ENCODE data around the gene KRTCAP2.
"Not testable (repeated sequence)": the region's sequence is repeated elsewhere in the genome, so short reads cannot be mapped to it uniquely, and the experiment has no call there.

The KRTCAP2 gene

GRCh38 chr1:155200920-155201319 lies 27.8 kb upstream of the KRTCAP2 start:
- no peak for FAIRE-seq
- no peak for DNase-seq (ENCODE audit: insufficient read length, low spot score)

- FAIRE-seq (no peak), DNase-seq (ENCODE audit: insufficient read length, low spot score) (no peak)
Observed at GRCh38 chr1:155199792-155200191, 26.7 kb upstream of the KRTCAP2 start.

DNA sequence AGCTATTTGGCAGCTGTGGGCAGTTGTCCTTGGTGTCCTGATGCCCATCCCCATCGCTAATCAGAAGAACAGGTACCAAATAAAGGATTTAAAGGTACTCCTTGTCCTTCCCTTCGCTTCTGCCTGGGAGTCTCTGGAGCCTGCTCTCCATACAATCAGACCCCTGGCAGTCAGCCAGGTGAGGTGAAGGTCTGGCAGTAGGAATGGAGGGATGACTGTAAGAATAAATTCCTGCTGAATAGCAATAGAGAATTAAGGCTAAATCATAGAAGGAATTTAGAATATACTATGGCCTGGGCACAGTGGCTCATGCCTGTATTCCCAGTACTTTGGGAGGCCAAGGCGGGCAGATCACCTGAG lies 25.4 kb upstream of the KRTCAP2 start:
- no peak for DNase-seq (ENCODE audit: insufficient read length, low spot score)
- FAIRE-seq, result no peak

DNA sequence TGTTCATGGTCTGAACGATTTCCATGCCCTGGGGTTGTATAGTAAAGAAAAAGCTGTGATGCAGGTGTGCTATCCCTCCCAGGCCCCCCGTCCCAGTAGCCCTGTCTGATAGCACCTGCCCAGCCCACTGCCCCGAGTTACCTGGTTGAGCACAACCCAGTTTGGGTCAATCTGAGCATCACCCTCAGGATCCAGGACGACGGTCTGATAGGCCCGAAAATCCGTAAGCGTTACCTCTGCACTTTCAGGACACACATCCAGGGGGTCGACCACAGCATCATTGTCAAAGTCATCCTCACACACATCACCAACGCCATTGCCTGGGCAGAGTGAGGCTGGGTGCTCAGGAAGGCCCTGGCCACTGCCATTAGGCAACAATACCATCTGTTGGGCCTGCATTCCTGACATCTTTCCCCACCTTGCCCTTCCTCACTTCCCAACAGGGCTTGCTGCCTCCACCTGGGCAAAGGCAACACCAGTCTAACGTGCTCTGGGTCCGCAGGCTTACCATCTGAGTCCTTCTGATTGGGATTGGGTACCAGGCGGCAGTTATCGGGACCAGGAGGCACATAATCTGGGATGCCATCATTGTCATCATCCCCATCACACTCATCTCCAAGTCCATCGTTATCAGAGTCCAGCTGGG lies 24.9 kb upstream of the KRTCAP2 start:
- no peak for FAIRE-seq
- no peak for DNase-seq (ENCODE audit: insufficient read length, low spot score)

DNA sequence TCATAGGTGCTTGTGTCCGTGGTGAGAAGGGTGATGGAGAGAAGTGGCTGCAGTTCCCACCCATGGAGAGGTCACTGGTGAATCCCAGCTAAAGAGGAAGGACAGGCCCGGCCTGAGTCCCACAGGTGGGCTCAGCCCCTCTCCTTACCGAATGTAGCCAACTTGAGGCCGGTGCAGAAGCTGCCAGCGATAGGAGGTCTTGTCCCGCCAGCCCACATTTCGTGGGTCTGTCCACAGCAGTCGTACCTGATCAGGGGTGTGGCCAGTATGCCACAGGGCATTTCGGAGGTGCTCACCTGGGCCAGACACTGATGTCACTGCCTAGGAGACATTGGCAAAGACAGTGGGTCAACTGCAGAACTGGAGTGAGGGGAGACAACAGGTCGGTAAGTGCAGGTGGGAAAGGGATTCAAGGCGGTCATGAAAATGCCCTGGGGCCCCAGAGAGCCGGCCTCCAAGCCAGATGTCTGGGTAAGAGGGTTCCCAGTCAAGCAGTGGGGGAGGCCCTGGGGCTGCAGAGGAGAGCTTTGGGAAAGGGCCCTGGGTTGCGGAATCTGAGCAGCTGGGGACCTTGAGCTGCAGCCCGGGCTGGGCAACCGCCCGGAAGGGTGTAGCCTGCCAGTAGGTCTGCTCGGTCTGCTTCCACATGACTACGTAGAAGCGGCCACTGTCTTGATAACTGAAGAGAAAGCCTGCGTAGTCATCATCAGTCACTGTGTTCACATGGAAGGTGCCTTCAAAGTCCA lies 24.0 kb upstream of the KRTCAP2 start:
- no peak for DNase-seq (ENCODE audit: insufficient read length, low spot score)

GRCh38 chr1:155196103-155196892 lies 23.2 kb upstream of the KRTCAP2 start:
- FAIRE-seq (no peak), DNase-seq (ENCODE audit: insufficient read length, low spot score) (no peak)

More for the DNA sequence above, 24.0 kb upstream of the KRTCAP2 start:
- no peak for FAIRE-seq

- FAIRE-seq, result no peak
- no peak for DNase-seq (ENCODE audit: insufficient read length, low spot score)
Observed at GRCh38 chr1:155195201-155196102, 22.3 kb upstream of the KRTCAP2 start.

GRCh38 chr1:155193991-155194240 lies 20.8 kb upstream of the KRTCAP2 start:
- not testable (repeated sequence) for DNase-seq (ENCODE audit: insufficient read length, low spot score); FAIRE-seq

- FAIRE-seq, result peak; percentile 90
- peak; percentile 96 for DNase-seq (ENCODE audit: insufficient read length, low spot score)
Observed at GRCh38 chr1:155193275-155193990, 20.3 kb upstream of the KRTCAP2 start.

DNA sequence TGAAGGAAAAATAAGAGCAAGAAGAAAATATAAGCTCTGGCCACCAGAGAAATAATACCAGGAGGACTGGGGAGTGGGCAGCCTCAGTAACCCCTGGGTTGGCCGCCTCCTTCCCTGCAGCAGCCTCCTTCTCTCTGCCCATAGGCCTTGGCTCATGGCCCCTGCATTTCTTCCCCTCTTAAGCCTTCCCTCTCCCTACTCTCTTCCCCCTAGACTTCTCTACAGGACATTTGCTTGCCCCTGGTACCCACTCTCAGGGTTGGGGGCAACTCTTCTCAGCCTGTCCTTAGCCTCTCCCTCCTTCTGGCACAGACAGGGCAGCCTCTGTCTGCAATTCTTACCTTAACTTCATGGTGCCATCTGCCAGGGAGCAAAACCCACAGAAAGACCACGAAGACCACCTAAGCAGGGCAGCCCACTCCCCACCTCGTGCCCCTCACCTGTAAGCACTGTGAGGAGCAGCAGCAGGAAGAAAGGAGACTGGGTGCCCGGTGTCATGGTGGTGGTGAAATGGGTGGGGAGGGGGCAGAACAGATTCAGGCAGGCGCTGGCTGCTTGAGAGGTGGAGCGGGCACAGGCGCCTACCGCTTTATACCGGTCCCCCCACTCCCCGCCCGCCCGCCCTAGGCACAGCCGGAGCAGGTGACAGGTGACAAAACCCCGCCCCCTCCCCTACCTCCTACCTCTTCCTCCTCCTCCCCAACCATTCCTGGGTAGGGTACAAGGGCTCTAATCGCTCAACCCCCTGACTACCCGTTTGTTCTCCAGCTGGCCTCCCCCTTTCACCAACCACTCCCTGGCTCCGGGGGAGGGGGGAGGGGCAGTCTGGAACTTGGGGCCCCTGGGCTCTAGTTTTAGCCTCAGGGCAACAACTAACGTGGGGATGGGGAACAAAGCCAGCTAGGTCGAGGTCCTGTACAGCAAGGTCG lies 19.5 kb upstream of the KRTCAP2 start:
- no peak for DNase-seq (ENCODE audit: insufficient read length, low spot score)

GRCh38 chr1:155191904-155192303 lies 18.8 kb upstream of the KRTCAP2 start:
- no peak for FAIRE-seq

More for the DNA sequence above, 19.5 kb upstream of the KRTCAP2 start:
- no peak for FAIRE-seq

DNA sequence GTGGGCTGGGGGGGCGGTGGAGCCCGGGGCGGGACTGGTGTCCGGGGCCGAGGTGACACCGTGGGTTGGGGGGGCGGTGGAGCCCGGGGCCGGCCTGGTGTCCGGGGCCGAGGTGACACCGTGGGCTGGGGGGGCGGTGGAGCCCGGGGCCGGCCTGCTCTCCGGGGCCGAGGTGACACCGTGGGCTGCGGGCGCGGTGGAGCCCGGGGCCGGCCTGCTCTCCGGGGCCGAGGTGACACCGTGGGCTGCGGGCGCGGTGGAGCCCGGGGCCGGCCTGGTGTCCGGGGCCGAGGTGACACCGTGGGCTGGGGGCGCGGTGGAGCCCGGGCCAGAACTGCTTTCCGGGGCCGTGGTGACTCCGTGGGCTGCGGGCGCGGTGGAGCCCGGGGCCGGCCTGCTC lies 16.8 kb upstream of the KRTCAP2 start:
- not testable (repeated sequence) for DNase-seq (ENCODE audit: insufficient read length, low spot score); FAIRE-seq

More at GRCh38 chr1:155191904-155192303, 18.8 kb upstream of the KRTCAP2 start:
- no peak for DNase-seq (ENCODE audit: insufficient read length, low spot score)

DNA sequence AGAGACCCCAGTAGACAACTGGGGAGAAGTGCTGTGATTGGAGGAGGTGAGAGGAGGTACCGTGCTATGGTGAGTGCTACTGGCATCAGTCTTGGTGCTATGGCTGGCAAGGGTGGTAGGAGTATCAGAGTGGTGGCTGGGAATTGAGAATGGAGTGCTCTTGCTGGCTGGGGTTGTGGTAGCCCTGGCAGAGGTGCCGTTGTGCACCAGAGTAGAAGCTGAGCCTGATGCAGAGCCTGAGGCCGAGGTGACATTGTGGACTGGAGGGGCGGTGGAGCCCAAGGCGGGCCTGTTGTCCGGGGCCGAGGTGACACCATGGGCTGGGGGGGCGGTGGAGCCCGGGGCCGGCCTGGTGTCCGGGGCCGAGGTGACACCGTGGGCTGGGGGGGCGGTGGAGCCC lies 15.2 kb upstream of the KRTCAP2 start:
- no peak for DNase-seq (ENCODE audit: insufficient read length, low spot score)
- no peak for FAIRE-seq

DNA sequence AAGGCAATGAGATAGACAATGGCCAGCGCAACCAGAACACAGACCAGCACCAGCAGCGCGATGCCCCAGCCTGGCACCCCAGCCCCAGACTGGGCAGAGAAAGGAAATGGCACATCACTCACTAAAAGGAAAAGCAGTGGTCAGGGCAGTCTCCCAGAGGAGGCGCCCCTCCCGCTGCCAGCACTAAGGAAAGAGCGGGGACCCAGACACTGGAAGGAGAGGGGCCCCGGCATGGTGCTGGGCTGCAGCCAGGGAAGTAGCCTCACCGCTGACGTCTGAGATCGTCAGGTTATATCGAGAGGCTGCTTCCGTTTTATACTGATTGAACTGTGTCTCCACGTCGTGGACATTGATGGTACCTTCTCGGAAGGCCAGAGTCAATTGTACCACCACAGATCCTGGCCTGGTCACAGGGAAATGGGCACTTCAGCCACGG lies 14.4 kb upstream of the KRTCAP2 start:
- FAIRE-seq (no peak), DNase-seq (ENCODE audit: insufficient read length, low spot score) (no peak)

DNA sequence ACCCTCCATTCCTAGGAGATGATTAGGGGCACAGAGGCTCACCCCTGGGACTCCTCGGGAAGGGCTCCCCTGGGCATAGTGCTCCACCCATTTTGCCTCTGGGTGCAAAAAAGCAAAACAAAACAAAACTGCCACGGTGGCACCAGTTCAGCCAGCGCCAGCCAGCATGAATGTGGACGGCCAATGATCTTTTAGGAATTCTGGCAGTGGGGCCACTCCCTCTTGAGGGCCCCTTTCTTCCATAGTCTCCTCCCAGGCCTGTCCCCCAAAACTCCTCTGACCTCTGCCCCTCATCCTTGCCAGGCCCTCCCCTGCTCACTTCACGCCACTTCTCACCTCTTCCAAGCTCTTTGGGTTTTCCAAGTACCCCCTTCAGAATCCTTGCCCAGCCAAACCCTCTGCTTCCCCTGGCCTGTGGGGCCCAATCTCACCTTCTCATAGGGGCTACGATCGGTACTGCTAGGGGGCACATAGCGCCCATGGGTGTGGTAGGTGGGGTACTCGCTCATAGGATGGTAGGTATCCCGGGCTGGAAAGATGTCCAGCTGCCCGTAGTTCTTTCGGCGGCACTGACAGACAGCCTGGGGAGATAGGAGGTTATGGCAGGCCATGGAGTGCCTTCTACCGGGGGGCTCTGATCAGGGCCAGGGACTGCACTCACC lies 13.8 kb upstream of the KRTCAP2 start:
- no peak for FAIRE-seq
- no peak for DNase-seq (ENCODE audit: insufficient read length, low spot score)

DNA sequence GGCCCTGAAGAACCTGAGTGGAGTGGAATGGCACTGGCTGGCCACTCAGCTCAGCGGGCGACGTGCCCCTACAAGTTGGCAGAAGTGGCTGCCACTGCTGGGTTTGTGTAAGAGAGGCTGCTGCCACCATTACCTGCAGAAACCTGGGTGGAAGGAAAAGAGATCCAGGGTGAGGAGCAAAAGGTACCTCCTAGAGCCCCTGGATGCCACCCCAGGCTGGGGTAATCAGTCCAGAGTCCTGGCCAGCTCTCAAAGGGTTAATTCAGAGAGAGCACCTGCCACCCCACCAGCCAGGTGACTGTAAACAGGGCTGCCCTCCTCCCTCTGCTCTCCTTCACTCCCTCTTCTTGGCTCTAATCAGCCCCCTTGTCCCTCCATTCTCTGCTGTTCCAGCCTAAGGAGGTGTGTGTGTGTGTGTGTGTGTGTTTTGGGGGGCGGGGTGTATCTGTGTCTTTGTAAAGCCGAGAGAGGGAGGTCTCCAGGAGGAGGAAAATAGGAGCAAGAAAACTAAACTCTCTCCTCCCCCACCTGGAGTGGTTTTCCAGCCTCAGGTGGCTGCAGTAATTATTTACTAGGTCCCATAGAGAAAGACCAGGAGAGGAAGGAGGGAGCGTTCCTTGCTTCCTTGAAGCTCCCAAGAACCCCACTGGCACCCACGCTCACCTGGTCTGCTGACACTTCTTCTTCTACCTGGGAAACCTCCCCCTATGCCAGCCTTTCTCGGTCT lies 13.1 kb upstream of the KRTCAP2 start:
- FAIRE-seq (no peak), DNase-seq (ENCODE audit: insufficient read length, low spot score) (no peak)

- DNase-seq (ENCODE audit: insufficient read length, low spot score), result no peak
- FAIRE-seq, result peak; percentile 23
Observed at GRCh38 chr1:155185783-155186066, 12.6 kb upstream of the KRTCAP2 start.
